HG03060 (cell line): ENCODE data around the gene TCAIM.
A peak's percentile ranks its signal among the peaks of the same experiment; 100 is the strongest.

Experiments
- ATAC-seq: cut with Tn5 transposase; IDR thresholded peaks from one replicate; pipeline ENCODE4 v1.9.1; 2021; ENCODE audit warnings: low read depth, moderate number of reproducible peaks; ENCODE audit not compliant: unreplicated experiment

The TCAIM gene, protein sequence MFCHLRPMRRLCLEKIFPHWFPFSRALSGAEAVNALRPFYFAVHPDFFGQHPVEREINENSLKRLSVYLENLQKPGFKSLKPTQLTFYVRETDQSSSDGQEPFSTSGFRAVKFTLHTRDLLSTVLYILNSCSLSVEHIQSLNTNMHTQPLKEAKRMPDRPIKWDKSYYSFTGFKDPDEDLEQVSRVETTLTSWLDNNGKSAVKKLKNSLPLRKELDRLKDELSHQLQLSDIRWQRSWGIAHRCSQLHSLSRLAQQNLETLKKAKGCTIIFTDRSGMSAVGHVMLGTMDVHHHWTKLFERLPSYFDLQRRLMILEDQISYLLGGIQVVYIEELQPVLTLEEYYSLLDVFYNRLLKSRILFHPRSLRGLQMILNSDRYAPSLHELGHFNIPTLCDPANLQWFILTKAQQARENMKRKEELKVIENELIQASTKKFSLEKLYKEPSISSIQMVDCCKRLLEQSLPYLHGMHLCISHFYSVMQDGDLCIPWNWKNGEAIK

DNA sequence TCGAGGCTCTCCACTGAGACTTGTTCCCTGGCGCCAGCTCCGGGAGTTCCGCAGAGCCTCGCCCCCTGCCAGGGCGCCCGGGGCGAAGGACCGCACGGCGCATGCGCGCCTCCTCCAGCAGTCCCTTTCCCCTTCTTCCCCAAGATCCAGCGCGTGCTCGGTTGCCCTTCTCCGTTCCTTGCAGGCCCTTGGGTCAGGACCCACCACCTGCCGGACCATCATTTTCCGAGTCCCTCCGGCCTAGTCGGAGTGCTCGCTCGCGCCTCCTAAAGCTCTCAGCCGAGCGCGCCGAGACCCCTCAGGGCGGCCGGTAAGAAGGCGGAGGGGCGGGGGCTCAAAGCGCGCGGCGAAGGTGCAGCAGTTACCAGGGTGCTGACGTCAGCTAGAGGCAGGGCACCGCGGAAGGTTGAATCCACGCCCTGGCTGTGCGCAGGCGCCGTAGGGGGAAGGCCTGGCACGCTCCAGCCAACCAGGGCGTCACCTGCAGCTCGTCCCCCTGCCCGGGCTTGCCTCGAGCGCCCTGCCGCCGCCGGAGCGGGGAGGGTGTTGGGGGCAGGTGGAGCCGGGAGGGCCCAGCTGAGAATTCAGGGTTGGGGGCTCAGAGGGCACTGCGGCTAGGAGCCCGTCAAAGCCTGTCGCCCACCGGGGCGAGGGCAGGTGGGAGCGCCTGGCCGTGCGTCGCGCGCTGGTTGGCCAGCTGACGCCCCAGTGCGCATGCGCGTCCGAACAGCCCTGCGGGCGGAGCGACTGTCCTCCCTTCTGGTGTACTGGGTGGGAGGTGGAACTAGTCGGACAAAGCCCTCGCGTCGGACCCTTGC is at the start of gene TCAIM:
Gene TCAIM (plus strand): TSS at position 757 of the 818 bp plus-strand sequence. CDS start 16,017 bp downstream, outside the sequence.
- ATAC-seq, result peak; percentile 72

DNA sequence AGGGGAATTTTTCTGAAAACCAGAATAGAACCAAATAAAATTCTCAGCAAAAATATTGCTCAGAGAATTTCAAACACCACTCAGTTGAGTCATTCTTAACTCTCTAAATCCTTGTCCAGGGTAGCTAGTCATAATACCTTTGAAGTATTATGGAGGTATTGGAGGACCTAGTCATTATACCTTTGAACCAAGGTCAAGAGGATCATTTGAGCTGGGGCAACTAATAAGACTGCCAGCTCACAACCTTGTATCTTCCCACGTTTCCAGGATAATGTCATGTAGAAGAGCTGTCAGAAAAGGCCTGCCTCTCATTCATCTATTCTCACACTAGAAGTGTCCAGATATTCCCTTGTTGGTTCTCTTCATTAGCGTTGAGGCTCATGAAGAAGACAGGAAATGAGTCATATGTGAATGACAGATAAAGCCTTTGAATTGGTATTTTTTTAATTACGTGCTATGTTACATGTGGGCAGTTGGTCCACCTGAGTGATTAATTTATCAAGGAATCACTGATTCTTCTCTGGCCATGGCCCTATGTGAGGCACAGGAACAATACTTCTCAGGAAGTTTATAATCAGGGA is 48.6 kb upstream of the TCAIM start:
- ATAC-seq, result no peak

DNA sequence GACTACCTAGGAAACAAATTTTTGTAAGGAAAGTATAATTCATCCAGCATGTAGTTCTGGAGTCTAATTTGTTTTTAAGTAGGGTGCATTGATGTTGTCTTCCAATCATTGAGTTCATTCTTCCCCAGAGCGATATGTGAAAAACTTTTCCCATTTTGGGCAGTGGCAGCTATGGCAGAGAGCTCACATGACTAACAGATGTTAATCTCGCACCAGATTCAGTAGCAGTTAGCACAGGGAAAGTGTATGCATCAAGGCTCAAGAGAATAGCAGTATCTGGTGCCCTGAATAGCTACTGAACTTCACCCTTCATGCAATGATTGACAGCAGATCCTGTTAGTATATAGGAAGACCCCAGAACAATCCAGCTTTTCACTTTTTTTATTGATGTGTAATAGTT is 46.3 kb upstream of the TCAIM start:
- no peak for ATAC-seq

GRCh38 chr3:44292947-44293346 is 45.6 kb upstream of the TCAIM start:
- ATAC-seq, result no peak

DNA sequence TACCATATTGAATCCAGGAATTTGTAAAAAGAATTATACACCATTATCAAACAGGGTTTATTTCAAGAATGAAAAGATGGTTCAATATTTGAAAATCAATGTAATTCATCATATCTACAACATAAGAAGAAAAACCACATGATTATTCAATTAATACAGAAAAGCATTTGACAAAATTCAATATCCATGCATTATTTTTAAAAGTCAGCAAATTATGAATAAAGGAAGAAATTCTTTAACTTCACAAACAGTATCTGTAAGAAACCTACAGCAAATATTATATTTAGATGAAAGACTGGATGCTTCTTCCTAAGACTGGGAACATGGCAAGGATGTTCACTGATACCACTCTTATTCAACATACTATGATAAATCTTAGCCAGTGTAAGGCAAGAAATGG is 41.3 kb upstream of the TCAIM start:
- ATAC-seq, result no peak

GRCh38 chr3:44301746-44302145 is 36.8 kb upstream of the TCAIM start:
- ATAC-seq, result no peak

DNA sequence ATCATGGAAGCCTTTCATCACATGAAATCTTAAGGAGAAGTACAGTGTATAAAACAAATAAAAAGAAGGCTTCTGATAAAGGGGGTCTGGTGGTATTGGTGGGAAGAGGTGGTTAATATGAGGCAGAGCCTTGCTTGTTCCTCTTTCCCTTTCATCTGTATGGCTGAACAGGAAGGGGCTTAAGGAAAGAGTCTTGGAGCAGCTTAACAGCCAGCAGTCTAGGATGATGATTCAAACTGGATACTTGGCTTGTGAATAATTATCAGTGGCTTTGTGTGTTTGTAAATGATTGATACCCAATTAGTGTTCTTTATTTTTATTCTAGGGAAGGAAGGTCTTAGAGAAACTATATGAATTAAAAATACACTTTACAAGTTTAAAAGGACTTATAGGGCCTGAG is 29.1 kb upstream of the TCAIM start:
- ATAC-seq, result no peak

DNA sequence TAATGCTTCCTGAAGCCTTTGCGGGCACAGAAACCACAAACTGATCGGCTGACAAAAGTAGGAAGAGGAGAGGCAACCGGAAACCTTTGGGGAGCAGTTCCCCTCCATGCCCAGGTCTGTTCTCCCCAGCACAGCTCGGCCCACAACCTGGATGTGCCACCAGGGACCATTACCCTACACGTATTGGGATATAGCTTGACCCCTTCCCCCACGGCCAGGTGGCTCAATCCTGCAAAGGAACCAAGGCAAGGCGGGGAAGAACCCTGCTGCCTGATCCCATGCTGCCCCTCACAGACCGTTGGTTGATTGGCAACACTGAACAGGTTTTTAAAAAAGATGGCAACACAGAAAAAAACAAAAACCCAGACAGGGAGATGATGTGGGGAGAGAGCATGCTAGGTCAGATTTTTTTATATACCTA is 19.7 kb upstream of the TCAIM start:
- ATAC-seq, result no peak

- no peak for ATAC-seq
Observed at GRCh38 chr3:44321335-44321734, 17.2 kb upstream of the TCAIM start.

DNA sequence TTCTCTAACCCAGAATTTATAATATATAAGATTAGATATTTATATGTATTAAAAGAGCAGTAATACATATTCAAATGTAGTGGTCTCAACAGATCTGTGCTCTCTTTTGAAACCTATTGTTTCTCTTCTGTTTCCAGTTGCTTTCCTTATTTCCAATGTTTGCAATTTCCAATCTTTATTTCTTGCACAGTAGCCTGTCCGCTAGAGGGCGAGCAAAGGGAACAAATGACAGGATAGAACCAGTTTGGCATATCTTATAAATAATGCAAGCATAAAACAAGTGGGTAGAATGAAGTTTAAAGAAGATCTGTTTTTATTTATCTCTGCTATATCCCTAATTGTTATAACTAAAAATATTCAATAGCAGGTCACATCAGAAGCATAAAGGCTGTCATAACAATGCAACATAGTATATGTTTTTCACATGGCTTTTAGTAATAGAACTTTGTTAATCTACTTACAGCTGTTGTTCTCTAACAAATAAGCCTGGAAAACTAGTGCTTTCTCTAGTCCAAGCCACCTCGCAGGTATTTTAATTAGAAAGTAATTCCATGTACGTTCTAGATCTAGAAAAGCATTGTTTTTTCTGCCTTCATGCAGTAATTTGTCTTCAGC is 15.1 kb upstream of the TCAIM start:
- no peak for ATAC-seq

DNA sequence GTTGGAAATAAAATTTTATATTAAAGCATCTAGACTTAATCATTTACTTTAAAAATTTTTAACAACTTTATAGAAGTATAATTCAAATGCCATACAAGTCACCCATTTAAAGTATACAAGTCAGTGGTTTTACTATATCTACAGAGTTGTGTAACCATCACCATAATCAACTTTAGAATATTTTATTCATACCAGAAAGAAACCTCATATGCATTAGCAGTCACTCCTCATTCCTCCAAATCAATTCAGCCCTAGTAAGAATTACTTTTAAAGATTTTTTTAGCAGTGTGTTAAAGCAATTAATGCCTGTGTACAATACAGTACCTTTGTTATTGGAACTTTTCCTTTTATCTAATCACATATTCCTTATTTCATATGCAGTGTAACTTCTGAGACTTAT is 14.0 kb upstream of the TCAIM start:
- ATAC-seq, result no peak

DNA sequence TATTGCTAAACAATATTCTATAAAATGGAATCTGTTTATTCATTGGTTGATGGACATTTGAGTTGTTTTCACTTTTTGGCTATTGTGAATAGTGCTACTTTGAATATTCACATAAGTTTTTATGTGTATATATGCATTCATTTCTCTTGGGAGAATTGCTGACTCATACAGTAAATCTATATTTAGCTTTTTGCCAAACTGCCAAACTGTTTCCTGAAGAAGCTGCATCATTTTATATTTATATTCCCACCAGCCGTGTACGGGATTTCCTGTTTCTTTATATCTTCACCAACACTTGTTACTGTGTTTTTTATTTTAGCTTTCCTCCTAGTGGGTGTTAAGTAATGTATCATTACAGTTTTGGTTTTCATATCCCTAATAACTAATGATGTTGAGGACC is 12.5 kb upstream of the TCAIM start:
- ATAC-seq, result no peak

DNA sequence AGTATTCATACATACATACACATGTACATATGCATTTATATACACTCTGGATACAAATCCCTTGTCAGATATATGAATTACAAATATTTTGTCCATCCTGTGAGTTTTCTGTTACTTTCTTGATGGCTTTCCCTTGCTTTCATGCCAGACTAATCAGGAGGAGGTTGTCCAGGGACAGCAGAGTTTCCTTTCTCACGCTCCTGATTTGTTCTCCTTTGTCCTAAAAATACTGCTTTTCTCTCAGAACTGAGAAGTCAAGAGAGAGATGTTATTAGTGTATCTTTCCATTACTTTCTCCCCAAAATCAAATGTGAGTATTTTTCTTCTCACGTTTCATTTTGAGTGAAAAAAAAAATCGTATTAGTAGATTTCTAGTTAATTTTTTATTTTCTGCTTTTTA is 12.1 kb upstream of the TCAIM start:
- no peak for ATAC-seq

DNA sequence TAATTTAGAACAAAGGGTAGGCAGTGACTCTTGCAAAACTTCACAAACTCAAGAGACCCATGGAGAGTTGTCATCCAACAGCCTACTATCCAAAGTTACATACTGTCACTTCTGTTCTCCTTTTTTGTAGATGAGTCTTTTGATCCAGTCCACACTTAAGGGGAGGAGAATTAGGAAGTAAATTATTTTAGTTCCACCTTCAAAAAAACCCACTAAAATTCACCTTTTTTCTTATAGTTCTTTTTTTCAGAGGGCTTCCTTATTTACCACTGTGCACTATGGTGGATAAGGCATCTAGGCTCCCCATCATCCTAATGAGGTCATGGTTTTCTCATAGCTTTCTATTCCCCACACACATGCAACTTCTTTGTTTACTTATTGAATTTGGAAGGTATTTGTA is 8.6 kb upstream of the TCAIM start:
- no peak for ATAC-seq

- no peak for ATAC-seq
Observed at GRCh38 chr3:44330444-44330843, 8.1 kb upstream of the TCAIM start.

GRCh38 chr3:44334326-44334725 is 4.2 kb upstream of the TCAIM start:
- ATAC-seq, result no peak

DNA sequence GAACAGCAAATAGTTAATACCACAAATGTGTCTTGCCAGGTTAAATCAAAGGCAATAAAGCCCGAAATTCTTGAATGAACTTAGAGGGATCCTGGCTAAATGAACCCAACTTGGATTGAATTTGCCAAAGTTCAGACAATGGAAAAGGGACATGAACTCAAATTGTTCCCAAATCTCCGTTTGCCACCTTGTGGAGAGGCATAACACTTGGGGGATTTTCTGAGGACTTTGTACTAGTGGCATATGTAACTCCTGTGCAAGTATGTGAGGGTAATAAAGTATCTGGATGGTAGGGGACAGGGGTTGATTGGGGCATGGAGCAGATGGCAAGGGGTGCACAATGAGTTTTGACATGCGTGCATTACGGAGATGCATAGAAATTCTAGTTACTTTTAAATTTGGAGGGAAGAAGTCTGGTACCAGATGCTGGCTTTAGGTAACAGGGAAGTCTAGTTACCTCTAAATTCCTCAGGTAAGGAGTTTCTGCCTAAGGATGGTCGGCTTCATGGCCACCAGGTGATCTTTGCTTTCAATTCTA is 1.2 kb upstream of the TCAIM start:
- no peak for ATAC-seq

- no peak for ATAC-seq
Observed at GRCh38 chr3:44338828-44339127, 212 bp downstream of the TCAIM start.

DNA sequence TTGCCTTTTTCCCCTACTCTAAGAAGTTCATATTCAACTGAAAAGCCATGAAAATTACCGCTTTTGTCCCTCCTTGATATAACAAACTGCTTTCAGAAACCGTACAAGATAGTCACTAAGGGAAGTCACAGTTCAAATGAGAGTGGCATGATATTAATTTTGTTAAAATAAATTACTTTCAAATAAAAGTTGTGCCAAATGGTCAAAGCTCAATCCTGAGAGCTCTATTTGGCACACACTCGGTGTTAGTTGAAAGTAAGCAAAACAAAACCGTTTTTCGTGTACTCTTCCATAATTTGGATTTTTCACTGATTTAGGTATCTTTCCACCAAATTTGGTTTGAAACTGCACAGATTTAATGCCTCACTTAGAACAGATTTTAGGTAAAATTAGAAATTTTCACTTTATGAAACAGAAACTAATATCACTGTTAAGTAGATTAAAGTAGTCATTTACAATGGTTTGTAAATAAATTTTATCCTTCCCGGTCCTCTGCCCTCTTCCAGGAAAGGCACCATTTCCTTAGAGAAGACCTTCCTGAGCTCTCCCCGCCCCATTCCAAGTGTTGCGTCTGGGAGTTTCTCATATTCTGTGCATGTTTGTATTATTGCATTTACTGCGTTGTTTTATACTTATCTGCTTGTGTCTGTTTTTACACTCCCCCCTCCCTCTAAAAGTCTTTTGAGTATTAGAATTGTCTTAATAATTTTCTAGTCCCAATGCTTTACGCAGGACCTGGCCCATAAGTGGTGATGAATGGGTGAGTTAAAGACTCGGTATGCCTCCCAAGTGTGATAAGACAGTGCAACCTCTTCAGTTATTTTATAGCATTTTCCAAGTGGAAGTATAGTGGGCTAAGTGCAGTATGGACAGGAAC is 853 bp downstream of the TCAIM start:
- ATAC-seq, result no peak

DNA sequence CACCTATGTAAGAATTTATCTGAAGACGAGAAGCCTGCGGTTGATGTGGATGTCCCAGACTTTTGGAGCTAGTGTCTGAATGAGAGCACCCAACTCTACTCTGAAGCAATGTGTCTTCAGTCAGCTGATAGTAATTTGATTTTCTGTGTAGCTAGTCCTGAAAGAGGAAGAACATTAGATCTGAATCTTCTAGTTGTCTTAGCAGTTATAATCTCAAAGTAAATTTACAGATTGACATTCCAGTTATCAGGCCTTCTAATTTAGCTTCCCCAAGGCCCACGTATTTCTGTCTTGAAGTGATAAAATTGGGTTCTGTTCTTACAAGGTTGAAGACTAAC is 1.5 kb downstream of the TCAIM start:
- no peak for ATAC-seq
